ENCODE measurements around the gene MAPK11.

Gene MAPK11

DNA sequence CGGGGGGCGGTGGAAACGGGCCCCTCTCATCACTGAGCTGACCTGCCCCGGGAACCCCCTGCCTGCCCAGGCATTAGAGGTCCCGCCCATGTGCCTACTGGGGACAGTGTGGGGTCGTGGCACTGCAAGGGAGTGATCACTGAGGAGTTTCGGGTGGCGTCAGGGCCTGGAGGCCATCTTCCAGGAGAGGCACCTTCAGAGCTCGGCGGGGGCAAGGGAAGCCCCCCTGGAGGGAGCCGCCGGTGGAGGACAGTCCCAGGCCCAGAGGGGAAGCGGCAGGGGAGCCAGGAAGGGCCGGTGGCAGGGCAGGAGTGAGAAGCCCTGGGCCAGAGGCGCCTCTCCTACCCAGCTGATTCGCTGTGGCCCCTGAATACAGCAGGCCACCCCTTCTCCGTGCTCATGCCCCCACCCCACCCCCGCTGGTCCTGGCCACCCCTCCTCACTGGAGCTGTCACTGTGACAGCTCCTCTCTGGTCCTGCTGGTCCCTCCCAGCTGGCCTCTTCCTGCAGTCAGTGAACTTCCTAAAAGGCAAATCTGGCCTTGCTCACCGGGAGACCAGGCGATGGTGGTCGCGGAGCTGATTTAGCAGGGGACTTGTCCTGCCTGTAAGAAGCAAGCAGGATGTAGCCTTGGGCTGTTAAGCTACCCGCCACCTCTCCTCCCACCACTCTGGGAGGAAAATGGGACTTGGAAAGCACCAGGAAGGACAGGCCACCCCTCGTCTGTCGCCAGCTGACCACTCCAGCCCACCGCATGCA, 2.0 kb upstream of the MAPK11 start:
- H3K27ac ChIP-seq, result no peak overlapping the region
- H3K9ac ChIP-seq (ENCODE audit: insufficient read length), result no peak overlapping the region
- DNase-seq (ENCODE audit: low read depth, low spot score), result no peak
- peaks cover 22% of the 10 kb centered on the region; the same call in 1 of the 2 replicates for H3K36me3 ChIP-seq (ENCODE audit: insufficient read depth, low read length)
- H3K9me3 ChIP-seq (ENCODE audit: low read depth, low read length), result no peaks in the 10 kb centered on the region
- TF ChIP-seq EZH2 (IDR thresholded peaks at IDR 0.05), result no peak
- no peak for TF ChIP-seq FOXP2 (optimal IDR thresholded peaks at IDR 0.05; ENCODE audit: control extremely low read depth, extremely low read length, insufficient read depth)
- TF ChIP-seq POLR2AphosphoS5 (IDR thresholded peaks at IDR 0.05; ENCODE audit: borderline replicate concordance, low read depth, low read length), result no peak
- H3K4me3 ChIP-seq, result peak overlapping the region; percentile 81

DNA sequence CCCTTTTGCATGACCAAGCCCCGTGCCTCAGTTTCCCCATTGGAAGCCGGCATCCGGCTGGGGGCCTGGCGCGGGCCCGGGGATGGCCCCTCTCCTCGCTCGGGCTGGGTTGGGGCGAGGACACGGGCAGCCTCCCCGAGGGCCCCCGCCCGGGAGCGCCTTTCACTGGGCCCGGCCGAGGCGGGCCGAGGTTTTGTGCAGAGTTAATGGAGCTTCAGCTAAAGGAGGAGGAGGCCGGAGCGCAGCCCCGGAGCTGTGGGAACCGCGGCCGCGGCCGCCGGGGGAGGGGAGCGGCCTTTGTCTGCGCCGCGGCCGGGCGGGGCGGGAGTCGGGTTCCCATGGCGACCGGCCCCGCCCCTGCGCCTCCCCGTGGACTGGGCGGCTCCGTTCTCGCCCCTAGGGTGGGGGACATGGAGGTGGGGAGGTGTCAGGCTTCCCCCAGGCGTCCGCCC, 1.4 kb upstream of the MAPK11 start:
- TF ChIP-seq FOXP2 (optimal IDR thresholded peaks at IDR 0.05; ENCODE audit: control extremely low read depth, extremely low read length, insufficient read depth), result no peak
- TF ChIP-seq POLR2AphosphoS5 (IDR thresholded peaks at IDR 0.05; ENCODE audit: borderline replicate concordance, low read depth, low read length), result 0 out of 2 replicates have a peak, but pooled peaks have one; percentile 7
- DNase-seq (ENCODE audit: low read depth, low spot score), result no peak
- H3K9ac ChIP-seq (ENCODE audit: insufficient read length), result peak overlapping the region; percentile 63

DNA sequence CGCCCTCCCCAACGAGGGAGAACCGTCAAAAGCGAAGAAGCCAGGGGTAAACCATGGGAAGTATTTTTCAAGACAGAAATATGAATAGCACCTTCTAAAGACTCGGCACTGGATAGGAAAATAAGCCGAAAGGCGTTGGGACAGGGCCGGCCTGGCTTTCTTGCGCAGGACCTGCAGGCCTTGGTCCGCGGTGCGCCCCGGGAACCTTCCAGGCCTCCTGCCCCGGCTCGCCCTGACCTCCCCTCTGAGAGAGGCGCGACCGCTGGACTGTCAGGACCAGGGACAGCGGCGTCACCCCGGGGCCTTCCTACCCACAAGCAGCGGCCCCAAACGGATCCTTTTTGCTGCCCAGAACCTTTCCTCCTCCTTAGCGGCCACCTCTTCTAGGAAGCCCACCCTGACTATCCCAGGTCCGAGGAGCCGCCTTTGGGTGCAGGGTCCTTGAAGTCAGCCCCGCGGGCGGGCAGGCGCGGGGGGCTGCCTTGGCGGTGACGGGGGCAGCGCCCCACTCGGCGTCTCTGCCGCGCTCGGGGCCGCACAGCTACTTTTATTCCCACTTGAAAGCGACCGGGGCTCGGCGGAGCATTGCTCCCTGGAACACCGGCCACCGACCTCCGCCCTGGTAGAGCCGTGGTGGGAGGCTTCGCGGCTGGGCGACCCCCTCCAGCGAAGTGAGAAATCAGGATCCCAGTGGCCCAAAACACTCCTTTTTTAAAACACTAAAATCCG, 650 bp upstream of the MAPK11 start:
- DNase-seq (ENCODE audit: low read depth, low spot score), result no peak
- no peaks in the 10 kb centered on the region for H3K9me3 ChIP-seq (ENCODE audit: low read depth, low read length)
- peak overlapping the region; percentile 63 for H3K9ac ChIP-seq (ENCODE audit: insufficient read length)
- peaks cover 10% of the 10 kb centered on the region; the same call in 1 of the 2 replicates for H3K36me3 ChIP-seq (ENCODE audit: insufficient read depth, low read length)
- peak overlapping the region; percentile 81 for H3K4me3 ChIP-seq
- no peak for TF ChIP-seq POLR2AphosphoS5 (IDR thresholded peaks at IDR 0.05; ENCODE audit: borderline replicate concordance, low read depth, low read length)
- no peak for TF ChIP-seq FOXP2 (optimal IDR thresholded peaks at IDR 0.05; ENCODE audit: control extremely low read depth, extremely low read length, insufficient read depth)
- TF ChIP-seq EZH2 (IDR thresholded peaks at IDR 0.05), result no peak
- peak overlapping the region; percentile 4; the same call in 1 of the 2 replicates for H3K27ac ChIP-seq

More for the DNA sequence above, 1.4 kb upstream of the MAPK11 start:
- no peaks in the 10 kb centered on the region for H3K9me3 ChIP-seq (ENCODE audit: low read depth, low read length)
- H3K27ac ChIP-seq, result no peak overlapping the region
- H3K4me3 ChIP-seq, result peak overlapping the region; percentile 81
- H3K36me3 ChIP-seq (ENCODE audit: insufficient read depth, low read length), result peaks cover 17% of the 10 kb centered on the region; the same call in 1 of the 2 replicates

DNA sequence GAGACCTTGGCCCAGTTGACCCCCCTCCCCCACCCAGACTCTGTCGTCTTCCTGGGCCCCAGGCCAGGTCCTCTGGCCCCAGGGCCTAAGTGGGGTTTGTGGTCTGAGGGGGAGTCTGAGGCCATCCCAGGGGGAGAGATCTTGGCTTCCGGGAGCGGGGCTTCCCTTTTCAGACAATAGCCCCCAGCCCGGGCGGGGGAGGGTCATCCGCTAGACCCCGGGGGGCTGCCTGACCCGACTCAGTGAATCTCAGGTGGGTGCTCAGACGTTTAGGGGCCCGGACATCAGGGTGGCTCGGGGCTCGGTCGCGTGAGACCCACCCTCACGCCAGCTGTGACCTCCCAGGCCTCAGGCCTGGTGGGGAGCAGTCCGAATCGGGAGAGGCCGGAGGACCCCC, 609 bp downstream of the MAPK11 start:
- Histone ChIP-seq H3K4me3 (peak overlapping the region; percentile 76), H3K9me3 (ENCODE audit: low read depth, low read length) (no peaks in the 10 kb centered on the region), H3K27ac (no peak overlapping the region), H3K9ac (ENCODE audit: insufficient read length) (no peak overlapping the region), H3K36me3 (ENCODE audit: insufficient read depth, low read length) (no peaks in the 10 kb centered on the region)
- DNase-seq (ENCODE audit: low read depth, low spot score), result no peak
- TF ChIP-seq EZH2 (IDR thresholded peaks at IDR 0.05) (no peak), POLR2AphosphoS5 (IDR thresholded peaks at IDR 0.05; ENCODE audit: borderline replicate concordance, low read depth, low read length) (no peak), FOXP2 (optimal IDR thresholded peaks at IDR 0.05; ENCODE audit: control extremely low read depth, extremely low read length, insufficient read depth) (no peak)

DNA sequence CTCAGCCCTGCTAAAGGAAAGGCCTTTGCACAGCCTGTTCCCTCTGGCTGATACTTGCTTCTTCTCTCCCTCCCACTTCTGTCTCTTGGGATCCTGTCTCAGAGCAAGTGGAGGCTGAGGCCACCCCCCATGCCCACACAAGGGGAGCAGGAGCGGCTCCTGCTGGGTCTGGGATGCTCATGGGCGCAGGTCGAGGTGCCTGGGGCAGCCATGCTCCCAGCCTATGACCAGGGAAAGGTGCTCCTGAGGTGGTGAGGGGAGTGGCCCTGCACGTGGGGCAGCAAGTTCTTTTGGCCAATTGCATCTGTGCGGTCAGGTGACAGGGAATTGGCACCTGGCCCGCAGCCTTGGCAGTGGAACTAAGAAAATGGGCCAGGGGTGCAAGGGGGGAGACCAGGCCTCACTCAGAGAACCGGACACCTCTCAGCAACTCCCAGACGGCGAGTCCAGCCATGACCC, 1.5 kb downstream of the MAPK11 start:
- Histone ChIP-seq H3K9me3 (ENCODE audit: low read depth, low read length) (no peaks in the 10 kb centered on the region), H3K9ac (ENCODE audit: insufficient read length) (no peak overlapping the region), H3K4me3 (no peak overlapping the region), H3K27ac (no peak overlapping the region), H3K36me3 (ENCODE audit: insufficient read depth, low read length) (no peaks in the 10 kb centered on the region)
- TF ChIP-seq FOXP2 (optimal IDR thresholded peaks at IDR 0.05; ENCODE audit: control extremely low read depth, extremely low read length, insufficient read depth), result no peak
- TF ChIP-seq POLR2AphosphoS5 (IDR thresholded peaks at IDR 0.05; ENCODE audit: borderline replicate concordance, low read depth, low read length), result no peak
- no peak for TF ChIP-seq EZH2 (IDR thresholded peaks at IDR 0.05)
- DNase-seq (ENCODE audit: low read depth, low spot score), result no peak

GRCh38 chr22:50267591-50268390, 2.4 kb downstream of the MAPK11 start:
- H3K27ac ChIP-seq, result no peak overlapping the region
- H3K9me3 ChIP-seq (ENCODE audit: low read depth, low read length), result no peaks in the 10 kb centered on the region
- no peak for TF ChIP-seq FOXP2 (optimal IDR thresholded peaks at IDR 0.05; ENCODE audit: control extremely low read depth, extremely low read length, insufficient read depth)
- TF ChIP-seq EZH2 (IDR thresholded peaks at IDR 0.05), result no peak
- no peak for TF ChIP-seq POLR2AphosphoS5 (IDR thresholded peaks at IDR 0.05; ENCODE audit: borderline replicate concordance, low read depth, low read length)
- DNase-seq (ENCODE audit: low read depth, low spot score), result no peak
- no peak overlapping the region for H3K9ac ChIP-seq (ENCODE audit: insufficient read length)
- no peaks in the 10 kb centered on the region for H3K36me3 ChIP-seq (ENCODE audit: insufficient read depth, low read length)
- peak overlapping the region; percentile 70 for H3K4me3 ChIP-seq

- TF ChIP-seq POLR2AphosphoS5 (IDR thresholded peaks at IDR 0.05; ENCODE audit: borderline replicate concordance, low read depth, low read length), result no peak
- TF ChIP-seq FOXP2 (optimal IDR thresholded peaks at IDR 0.05; ENCODE audit: control extremely low read depth, extremely low read length, insufficient read depth), result no peak
- no peak for TF ChIP-seq EZH2 (IDR thresholded peaks at IDR 0.05)
- no peak for DNase-seq (ENCODE audit: low read depth, low spot score)
- H3K27ac ChIP-seq, result no peak overlapping the region
These were observed 3.2 kb downstream of the MAPK11 start for GRCh38 chr22:50266994-50267393.

More at GRCh38 chr22:50266994-50267393, 3.2 kb downstream of the MAPK11 start:
- no peaks in the 10 kb centered on the region for H3K9me3 ChIP-seq (ENCODE audit: low read depth, low read length)
- H3K36me3 ChIP-seq (ENCODE audit: insufficient read depth, low read length), result no peaks in the 10 kb centered on the region
- H3K9ac ChIP-seq (ENCODE audit: insufficient read length), result no peak overlapping the region
- no peak overlapping the region for H3K4me3 ChIP-seq
